HepG2 (cell line): Measurements from ENCODE around the gene AKR1A1. TPM values are rescaled to one million over a fixed set of nuclear protein-coding genes. Genes with fewer than 3 reads are reported as not detected.

Source experiments
- BCL6 ChIP-seq: IDR thresholded peaks from 2 replicates; pipeline ENCODE4 v1.6.1; 2016; ENCODE audit warnings: missing genetic modification reagents, missing compliant biosample characterization
- CAMTA2 ChIP-seq: sonication (generic); formaldehyde crosslinking; IDR thresholded peaks from 2 replicates; pipeline ENCODE4 v1.4.0; 2020; ENCODE audit warnings: mild to moderate bottlenecking, missing genetic modification reagents, borderline replicate concordance
- CREB1 ChIP-seq, 2 experiments: fragments of 450-650 bp in 1 of 2; IDR thresholded peaks; 2 replicates each; pipeline ENCODE4 v1.6.1; 2016 to 2017; ENCODE audit warnings: control low read depth in 1 of 2, mild to moderate bottlenecking in 1 of 2, missing compliant biosample characterization in 1 of 2, missing genetic modification characterization in 1 of 2
- KDM3A ChIP-seq: IDR thresholded peaks from 2 replicates; pipeline ENCODE4 v1.6.1; 2018; ENCODE audit warnings: low read depth, missing compliant biosample characterization
- MAF1 ChIP-seq: sonication (generic); formaldehyde crosslinking; IDR thresholded peaks from 2 replicates; pipeline ENCODE4 v1.5.0; 2020; ENCODE audit warnings: missing genetic modification reagents, borderline replicate concordance
- WIZ ChIP-seq: sonication (generic); formaldehyde crosslinking; IDR thresholded peaks from 2 replicates; pipeline ENCODE4 v1.5.1; 2020; ENCODE audit warnings: mild to moderate bottlenecking, missing genetic modification reagents
- ZFP36L2 ChIP-seq: sonication (generic); formaldehyde crosslinking; IDR thresholded peaks from 2 replicates; pipeline ENCODE4 v1.4.0; 2020; ENCODE audit warnings: missing genetic modification reagents
- ZNF337 ChIP-seq: sonication (generic); formaldehyde crosslinking; IDR thresholded peaks from 2 replicates; pipeline ENCODE4 v1.5.1; 2020; ENCODE audit warnings: missing genetic modification reagents, low read depth, mild to moderate bottlenecking, borderline replicate concordance
- ZNF33A ChIP-seq: sonication (generic); formaldehyde crosslinking; IDR thresholded peaks from 2 replicates; pipeline ENCODE4 v1.5.1; 2020; ENCODE audit warnings: missing genetic modification reagents, mild to moderate bottlenecking, moderate library complexity, borderline replicate concordance
- ZNF468 ChIP-seq: sonication (generic); formaldehyde crosslinking; IDR thresholded peaks from 2 replicates; pipeline ENCODE4 v1.8.0; 2022; ENCODE audit warnings: mild to moderate bottlenecking, moderate library complexity, missing genetic modification reagents
- ZNF496 ChIP-seq: sonication (generic); formaldehyde crosslinking; IDR thresholded peaks from 2 replicates; pipeline ENCODE4 v1.8.1; 2023; ENCODE audit warnings: mild to moderate bottlenecking, moderate library complexity, missing genetic modification reagents; ENCODE audit not compliant: insufficient replicate concordance
- ZNF672 ChIP-seq: sonication (generic); formaldehyde crosslinking; IDR thresholded peaks from 2 replicates; pipeline ENCODE4 v1.8.1; 2022; ENCODE audit warnings: missing genetic modification reagents
- ZNF879 ChIP-seq: sonication (generic); formaldehyde crosslinking; IDR thresholded peaks from 2 replicates; pipeline ENCODE4 v1.8.1; 2023; ENCODE audit warnings: missing genetic modification reagents
- polyA plus RNA-seq, 8 experiments: library from polyadenylated mRNA; depleted of rRNA in 3 of 8; stranded (reverse) in 7 of 8; unstranded in 1 of 8; fragments of >200 nt; fragmentation: Illumina TruSeq in 4 of 8; extraction: Trizol in 4 of 8; gene quantifications; 2 replicates each; pipeline versions ENCODE4 v1.2.1 to v1.2.3, GENCODE V29; 2011 to 2016; ENCODE audit warnings: low read depth in 4 of 8, missing spikeins in 1 of 8, mixed read lengths in 1 of 8; ENCODE audit not compliant: insufficient read depth in 1 of 8
- total RNA-seq, 5 experiments: library from RNA; depleted of rRNA; stranded (reverse); fragments of >200 nt; fragmentation: Illumina TruSeq; extraction: Trizol; gene quantifications; 2 replicates each; pipeline ENCODE4 v1.2.3, GENCODE V29; 2016; ENCODE audit warnings: low read depth in 1 of 5
- TF ChIP-seq, protein P1 (sequence below), 2 experiments: sonication (generic) in 1 of 2; formaldehyde crosslinking in 1 of 2; IDR thresholded peaks; 2 replicates each; pipeline versions ENCODE4 v1.4.0 to v1.6.1; 2016 to 2020; ENCODE audit warnings: borderline replicate concordance in 1 of 2, low read depth in 1 of 2, mild to moderate bottlenecking in 1 of 2, missing genetic modification reagents in 1 of 2
- TF ChIP-seq, protein P2 (sequence below): sonication (generic); formaldehyde crosslinking; IDR thresholded peaks from 2 replicates; pipeline ENCODE4 v1.5.0; 2020; ENCODE audit warnings: mild to moderate bottlenecking, low read depth, missing genetic modification reagents, borderline replicate concordance
- TF ChIP-seq, protein P3 (sequence below): sonication (generic); formaldehyde crosslinking; IDR thresholded peaks from 2 replicates; pipeline ENCODE4 v1.4.0; 2020; ENCODE audit warnings: missing genetic modification reagents
- TF ChIP-seq, protein P4 (sequence below): IDR thresholded peaks from 2 replicates; pipeline ENCODE4 v1.6.1; 2016; ENCODE audit warnings: missing compliant biosample characterization, missing genetic modification reagents, borderline replicate concordance

The AKR1A1 gene
- total and polyA plus RNA-seq, 2 of the 13 experiments (the other 11 are each of a cell fraction or from before 2014, with no cell fraction given): 181 to 217 TPM

DNA sequence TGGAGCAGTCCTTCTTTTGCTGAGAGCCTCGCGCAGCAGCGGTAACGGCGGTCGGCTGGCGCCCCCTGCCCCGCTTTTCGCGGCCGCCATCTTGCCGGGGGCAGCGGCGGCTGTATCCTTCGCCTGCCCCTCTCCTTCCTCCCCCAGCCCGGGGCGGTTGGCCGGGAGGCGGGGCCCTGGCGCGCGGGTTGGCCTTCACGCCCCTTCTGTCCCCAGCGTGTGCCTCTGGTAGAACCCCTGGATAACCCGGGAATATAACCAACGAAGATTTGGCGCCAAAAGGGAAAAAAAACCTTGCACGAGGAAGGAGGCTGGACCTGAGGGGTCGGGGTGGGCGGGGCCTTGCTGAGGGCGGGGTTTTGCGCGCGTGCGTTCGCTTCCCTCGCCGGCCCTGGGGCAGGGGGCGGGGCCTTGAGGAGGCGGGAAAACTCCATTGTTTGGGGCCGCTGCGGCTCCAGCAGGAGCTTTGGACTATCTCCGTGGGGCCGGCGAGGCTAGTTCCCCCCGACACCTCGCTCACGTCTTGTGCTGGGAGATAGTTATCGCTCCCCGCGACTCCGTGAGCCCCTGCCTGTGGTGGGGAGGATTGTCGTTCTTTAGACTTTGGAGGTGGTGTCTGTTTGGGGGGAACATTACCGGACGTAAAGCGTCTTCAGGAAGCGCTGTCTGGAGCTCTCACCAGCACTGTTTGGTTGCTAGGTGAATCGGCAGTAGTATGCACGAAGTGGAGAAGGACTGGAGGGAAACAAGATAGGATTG is 33.9 kb downstream of the AKR1A1 start (continued):
- TF ChIP-seq, protein P1, sequence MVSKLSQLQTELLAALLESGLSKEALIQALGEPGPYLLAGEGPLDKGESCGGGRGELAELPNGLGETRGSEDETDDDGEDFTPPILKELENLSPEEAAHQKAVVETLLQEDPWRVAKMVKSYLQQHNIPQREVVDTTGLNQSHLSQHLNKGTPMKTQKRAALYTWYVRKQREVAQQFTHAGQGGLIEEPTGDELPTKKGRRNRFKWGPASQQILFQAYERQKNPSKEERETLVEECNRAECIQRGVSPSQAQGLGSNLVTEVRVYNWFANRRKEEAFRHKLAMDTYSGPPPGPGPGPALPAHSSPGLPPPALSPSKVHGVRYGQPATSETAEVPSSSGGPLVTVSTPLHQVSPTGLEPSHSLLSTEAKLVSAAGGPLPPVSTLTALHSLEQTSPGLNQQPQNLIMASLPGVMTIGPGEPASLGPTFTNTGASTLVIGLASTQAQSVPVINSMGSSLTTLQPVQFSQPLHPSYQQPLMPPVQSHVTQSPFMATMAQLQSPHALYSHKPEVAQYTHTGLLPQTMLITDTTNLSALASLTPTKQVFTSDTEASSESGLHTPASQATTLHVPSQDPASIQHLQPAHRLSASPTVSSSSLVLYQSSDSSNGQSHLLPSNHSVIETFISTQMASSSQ (IDR thresholded peaks at IDR 0.05; ENCODE audit: low read depth): no peak
- TF ChIP-seq, protein P1 (CRISPR knock-in tag; IDR thresholded peaks at IDR 0.05; ENCODE audit: borderline replicate concordance): no peak
- TF ChIP-seq CREB1 (IDR thresholded peaks at IDR 0.05) (no peak), CREB1 (CRISPR knock-in tag; IDR thresholded peaks at IDR 0.05) (peak; percentile 29; the same call in 1 of the 2 replicates), ZFP36L2 (no peak), ZNF672 (CRISPR knock-in tag) (no peak), KDM3A (no peak), MAF1 (CRISPR knock-in tag) (peak; percentile 74; the same call in 1 of the 2 replicates), ZNF496 (CRISPR knock-in tag) (no peak), ZNF879 (CRISPR knock-in tag) (no peak), ZNF337 (CRISPR knock-in tag) (no peak), ZNF468 (no peak), BCL6 (CRISPR knock-in tag) (no peak), WIZ (CRISPR knock-in tag) (no peak), ZNF33A (CRISPR knock-in tag) (no peak), CAMTA2 (CRISPR knock-in tag) (no peak)
- TF ChIP-seq, protein P2, sequence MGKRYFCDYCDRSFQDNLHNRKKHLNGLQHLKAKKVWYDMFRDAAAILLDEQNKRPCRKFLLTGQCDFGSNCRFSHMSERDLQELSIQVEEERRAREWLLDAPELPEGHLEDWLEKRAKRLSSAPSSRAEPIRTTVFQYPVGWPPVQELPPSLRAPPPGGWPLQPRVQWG (CRISPR knock-in tag): no peak
- TF ChIP-seq, protein P3, sequence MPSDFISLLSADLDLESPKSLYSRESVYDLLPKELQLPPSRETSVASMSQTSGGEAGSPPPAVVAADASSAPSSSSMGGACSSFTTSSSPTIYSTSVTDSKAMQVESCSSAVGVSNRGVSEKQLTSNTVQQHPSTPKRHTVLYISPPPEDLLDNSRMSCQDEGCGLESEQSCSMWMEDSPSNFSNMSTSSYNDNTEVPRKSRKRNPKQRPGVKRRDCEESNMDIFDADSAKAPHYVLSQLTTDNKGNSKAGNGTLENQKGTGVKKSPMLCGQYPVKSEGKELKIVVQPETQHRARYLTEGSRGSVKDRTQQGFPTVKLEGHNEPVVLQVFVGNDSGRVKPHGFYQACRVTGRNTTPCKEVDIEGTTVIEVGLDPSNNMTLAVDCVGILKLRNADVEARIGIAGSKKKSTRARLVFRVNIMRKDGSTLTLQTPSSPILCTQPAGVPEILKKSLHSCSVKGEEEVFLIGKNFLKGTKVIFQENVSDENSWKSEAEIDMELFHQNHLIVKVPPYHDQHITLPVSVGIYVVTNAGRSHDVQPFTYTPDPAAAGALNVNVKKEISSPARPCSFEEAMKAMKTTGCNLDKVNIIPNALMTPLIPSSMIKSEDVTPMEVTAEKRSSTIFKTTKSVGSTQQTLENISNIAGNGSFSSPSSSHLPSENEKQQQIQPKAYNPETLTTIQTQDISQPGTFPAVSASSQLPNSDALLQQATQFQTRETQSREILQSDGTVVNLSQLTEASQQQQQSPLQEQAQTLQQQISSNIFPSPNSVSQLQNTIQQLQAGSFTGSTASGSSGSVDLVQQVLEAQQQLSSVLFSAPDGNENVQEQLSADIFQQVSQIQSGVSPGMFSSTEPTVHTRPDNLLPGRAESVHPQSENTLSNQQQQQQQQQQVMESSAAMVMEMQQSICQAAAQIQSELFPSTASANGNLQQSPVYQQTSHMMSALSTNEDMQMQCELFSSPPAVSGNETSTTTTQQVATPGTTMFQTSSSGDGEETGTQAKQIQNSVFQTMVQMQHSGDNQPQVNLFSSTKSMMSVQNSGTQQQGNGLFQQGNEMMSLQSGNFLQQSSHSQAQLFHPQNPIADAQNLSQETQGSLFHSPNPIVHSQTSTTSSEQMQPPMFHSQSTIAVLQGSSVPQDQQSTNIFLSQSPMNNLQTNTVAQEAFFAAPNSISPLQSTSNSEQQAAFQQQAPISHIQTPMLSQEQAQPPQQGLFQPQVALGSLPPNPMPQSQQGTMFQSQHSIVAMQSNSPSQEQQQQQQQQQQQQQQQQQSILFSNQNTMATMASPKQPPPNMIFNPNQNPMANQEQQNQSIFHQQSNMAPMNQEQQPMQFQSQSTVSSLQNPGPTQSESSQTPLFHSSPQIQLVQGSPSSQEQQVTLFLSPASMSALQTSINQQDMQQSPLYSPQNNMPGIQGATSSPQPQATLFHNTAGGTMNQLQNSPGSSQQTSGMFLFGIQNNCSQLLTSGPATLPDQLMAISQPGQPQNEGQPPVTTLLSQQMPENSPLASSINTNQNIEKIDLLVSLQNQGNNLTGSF (CRISPR knock-in tag): no peak
- TF ChIP-seq, protein P4, sequence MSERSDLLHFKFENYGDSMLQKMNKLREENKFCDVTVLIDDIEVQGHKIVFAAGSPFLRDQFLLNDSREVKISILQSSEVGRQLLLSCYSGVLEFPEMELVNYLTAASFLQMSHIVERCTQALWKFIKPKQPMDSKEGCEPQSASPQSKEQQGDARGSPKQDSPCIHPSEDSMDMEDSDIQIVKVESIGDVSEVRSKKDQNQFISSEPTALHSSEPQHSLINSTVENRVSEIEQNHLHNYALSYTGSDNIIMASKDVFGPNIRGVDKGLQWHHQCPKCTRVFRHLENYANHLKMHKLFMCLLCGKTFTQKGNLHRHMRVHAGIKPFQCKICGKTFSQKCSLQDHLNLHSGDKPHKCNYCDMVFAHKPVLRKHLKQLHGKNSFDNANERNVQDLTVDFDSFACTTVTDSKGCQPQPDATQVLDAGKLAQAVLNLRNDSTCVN (CRISPR knock-in tag): no peak
